K562 (cell line): Measurements from ENCODE around the gene MYO1F. TPM values are rescaled to one million over a fixed set of nuclear protein-coding genes. Genes with fewer than 3 reads are reported as not detected.

Experiments
- BCLAF1 ChIP-seq, 2 experiments: fragments of 450-650 bp in 1 of 2; IDR thresholded peaks; 2 replicates each; pipeline ENCODE4 v1.6.1; 2011 to 2017; ENCODE audit warnings: low read depth in 2 of 2, antibody characterized with exemption in 1 of 2, borderline replicate concordance in 1 of 2, low read length in 1 of 2, mild to moderate bottlenecking in 1 of 2, mixed read lengths in 1 of 2; ENCODE audit not compliant: control insufficient read depth in 1 of 2
- HNRNPK ChIP-seq: fragments of 200-400 bp; formaldehyde crosslinking; IDR thresholded peaks from one replicate; pipeline ENCODE4 v1.6.1; 2018; ENCODE audit warnings: mild to moderate bottlenecking, low read depth, low read length; ENCODE audit not compliant: poor library complexity, severe bottlenecking
- HOMEZ ChIP-seq: fragments of 250-450 bp; sonication (Bioruptor Pico); IDR thresholded peaks from 2 replicates; pipeline ENCODE4 v1.4.0; 2020; ENCODE audit warnings: mild to moderate bottlenecking, moderate library complexity
- KDM4B ChIP-seq, 2 experiments: fragments of 450-650 bp in 1 of 2; sonication (generic) in 1 of 2; IDR thresholded peaks; 2 replicates each; pipeline ENCODE4 v1.6.1; 2016 to 2017; ENCODE audit warnings: borderline replicate concordance in 2 of 2, antibody characterized with exemption in 1 of 2, low read depth in 1 of 2, mild to moderate bottlenecking in 1 of 2
- MBD2 ChIP-seq: sonication (generic); IDR thresholded peaks from 2 replicates; pipeline ENCODE4 v1.6.1; 2016; ENCODE audit warnings: low read depth, borderline replicate concordance
- NCOR1 ChIP-seq: fragments of 450-650 bp; IDR thresholded peaks from 2 replicates; pipeline ENCODE4 v1.6.1; 2016; ENCODE audit warnings: mild to moderate bottlenecking, moderate library complexity
- PKNOX1 ChIP-seq: fragments of 450-650 bp; IDR thresholded peaks from 2 replicates; pipeline ENCODE4 v1.6.1; 2016
- TEAD4 ChIP-seq, 2 experiments: sonication (generic) in 1 of 2; formaldehyde crosslinking in 1 of 2; IDR thresholded peaks; 2 replicates each; pipeline versions ENCODE4 v1.6.1 to v1.8.0; 2012 to 2022; ENCODE audit warnings: borderline replicate concordance in 1 of 2, inconsistent platforms in 1 of 2, low read length in 1 of 2, mild to moderate bottlenecking in 1 of 2, missing genetic modification reagents in 1 of 2
- ZBTB40 ChIP-seq, 2 experiments: fragments of 450-650 bp in 1 of 2; sonication (generic) in 1 of 2; formaldehyde crosslinking in 1 of 2; IDR thresholded peaks; 2 replicates each; pipeline versions ENCODE4 v1.7.1 to v1.9.0; 2016 to 2022; ENCODE audit warnings: inconsistent platforms in 1 of 2, mild to moderate bottlenecking in 1 of 2, missing genetic modification reagents in 1 of 2
- ZBTB8A ChIP-seq: fragments of 450-650 bp; IDR thresholded peaks from 2 replicates; pipeline ENCODE4 v1.6.1; 2018; ENCODE audit warnings: mild to moderate bottlenecking, moderate library complexity; ENCODE audit not compliant: partially characterized antibody
- ZNF282 ChIP-seq: sonication (generic); formaldehyde crosslinking; IDR thresholded peaks from 2 replicates; pipeline ENCODE4 v1.8.1; 2023; ENCODE audit warnings: missing genetic modification reagents
- polyA plus RNA-seq, 8 experiments: library from polyadenylated mRNA; depleted of rRNA in 4 of 8; stranded (reverse) in 5 of 8; unstranded in 3 of 8; fragments of >200 nt; fragmentation: Nextera tagmentation in 2 of 8; fragmentation: Illumina TruSeq in 1 of 8; extraction: Ambion mirVana in 2 of 8; extraction: Trizol in 1 of 8; gene quantifications; 2 replicates each; pipeline versions ENCODE4 v1.2.1 to v1.2.3, GENCODE V29; 2011 to 2014; ENCODE audit warnings: inconsistent platforms in 1 of 8, missing spikeins in 1 of 8
- total RNA-seq, 7 experiments: library from RNA; depleted of rRNA in 6 of 7; stranded (reverse); fragments of >200 nt in 6 of 7; fragmentation: Illumina TruSeq in 2 of 7; extraction: Trizol in 2 of 7; gene quantifications; 2 replicates each; pipeline versions ENCODE4 v1.2.1 to v1.2.3, GENCODE V29; 2011 to 2021; ENCODE audit warnings: low replicate concordance in 1 of 7

MYO1F gene
- total and polyA plus RNA-seq, 9 of the 15 experiments (the other 6 are each of a cell fraction or from before 2014, with no cell fraction given), result 0.78 to 9.4 (median 4.3) TPM

- TF ChIP-seq ZBTB40 (IDR thresholded peaks at IDR 0.05), result peak; percentile 97
- TF ChIP-seq ZBTB40 (CRISPR knock-in tag; IDR thresholded peaks at IDR 0.05), result no peak
- no peak for TF ChIP-seq ZBTB8A
- no peak for TF ChIP-seq ZNF282 (CRISPR knock-in tag)
- TF ChIP-seq BCLAF1 (IDR thresholded peaks at IDR 0.05; ENCODE audit: borderline replicate concordance in 1 of 2, control insufficient read depth in 1 of 2, low read depth in 2 of 2, low read length in 1 of 2), result peak in 1 of 2 experiments; percentile 90; a peak in 2 of 4 replicates
- peak in 1 of 2 experiments; percentile 72; a peak in 1 of 4 replicates for TF ChIP-seq KDM4B (IDR thresholded peaks at IDR 0.05; ENCODE audit: borderline replicate concordance in 2 of 2, low read depth in 1 of 2)
- TF ChIP-seq MBD2, result peak; percentile 53
- peak; percentile 31 for TF ChIP-seq TEAD4 (IDR thresholded peaks at IDR 0.05; ENCODE audit: low read length)
- no peak for TF ChIP-seq TEAD4 (CRISPR knock-in tag; IDR thresholded peaks at IDR 0.05; ENCODE audit: borderline replicate concordance)
- TF ChIP-seq PKNOX1, result 0 out of 2 replicates have a peak, but pooled peaks have one; percentile 11
- no peak for TF ChIP-seq HOMEZ (CRISPR knock-in tag)
- TF ChIP-seq NCOR1, result no peak; the same call in 1 of the 2 replicates
- no peak for TF ChIP-seq HNRNPK
Measured at GRCh38 chr19:8552810-8553209, 24.4 kb downstream of the MYO1F start (continued).
